CMK (cell line): ENCODE results near the gene SDK1.
"Not testable (repeated sequence)": the region's sequence is repeated elsewhere in the genome, so short reads cannot be mapped to it uniquely, and the experiment has no call there.

Source experiments
- DNase-seq: peaks from one replicate; pipeline ENCODE4 v3.0.0-alpha.2; 2010; ENCODE audit warnings: low read depth

Gene SDK1

GRCh38 chr7:3733541-3734140 lies 432.6 kb downstream of the SDK1 start:
- DNase-seq: no peak

GRCh38 chr7:3738964-3739363 lies 437.9 kb downstream of the SDK1 start:
- DNase-seq: no peak

- no peak for DNase-seq
Observed at GRCh38 chr7:3739983-3740382, 438.9 kb downstream of the SDK1 start.

- DNase-seq: no peak
Observed at GRCh38 chr7:3747467-3747866, 446.4 kb downstream of the SDK1 start.

- DNase-seq: no peak
Observed at GRCh38 chr7:3748389-3748788, 447.3 kb downstream of the SDK1 start.

GRCh38 chr7:3753868-3754267 lies 452.8 kb downstream of the SDK1 start:
- DNase-seq: no peak

- no peak for DNase-seq
Observed at GRCh38 chr7:3754493-3755341, 453.7 kb downstream of the SDK1 start.

- not testable (repeated sequence) for DNase-seq
Observed at GRCh38 chr7:3755778-3756453, 454.9 kb downstream of the SDK1 start.

GRCh38 chr7:3757059-3757458 lies 456.0 kb downstream of the SDK1 start:
- DNase-seq: no peak

- no peak for DNase-seq
Observed at GRCh38 chr7:3760651-3761050, 459.6 kb downstream of the SDK1 start.

- DNase-seq: no peak
Observed at GRCh38 chr7:3762146-3762831, 461.2 kb downstream of the SDK1 start.

- DNase-seq: no peak
Observed at GRCh38 chr7:3767917-3768777, 467.1 kb downstream of the SDK1 start.

- no peak for DNase-seq
Observed at GRCh38 chr7:3771906-3772305, 470.9 kb downstream of the SDK1 start.

GRCh38 chr7:3778345-3778744 lies 477.3 kb downstream of the SDK1 start:
- DNase-seq: no peak

- DNase-seq: no peak
Observed at GRCh38 chr7:3780016-3780415, 479.0 kb downstream of the SDK1 start.

- DNase-seq: no peak
Observed at GRCh38 chr7:3780525-3780924, 479.5 kb downstream of the SDK1 start.

GRCh38 chr7:3781607-3782006 lies 480.6 kb downstream of the SDK1 start:
- no peak for DNase-seq

- no peak for DNase-seq
Observed at GRCh38 chr7:3787717-3788264, 486.7 kb downstream of the SDK1 start.

GRCh38 chr7:3790803-3791202 lies 489.8 kb downstream of the SDK1 start:
- no peak for DNase-seq

GRCh38 chr7:3791327-3791726 lies 490.3 kb downstream of the SDK1 start:
- DNase-seq: no peak

- DNase-seq: no peak
Observed at GRCh38 chr7:3795141-3795540, 494.1 kb downstream of the SDK1 start.
